ENCODE data around the gene NRG3. TPM values are rescaled to one million over a fixed set of nuclear protein-coding genes. Genes with fewer than 3 reads are reported as not detected.
A peak's percentile ranks its signal among the peaks of the same experiment; 100 is the strongest.

NRG3 gene
- total RNA-seq, 4 donors from 2014 or later, result 0.54 TPM; not detected in 3

DNA sequence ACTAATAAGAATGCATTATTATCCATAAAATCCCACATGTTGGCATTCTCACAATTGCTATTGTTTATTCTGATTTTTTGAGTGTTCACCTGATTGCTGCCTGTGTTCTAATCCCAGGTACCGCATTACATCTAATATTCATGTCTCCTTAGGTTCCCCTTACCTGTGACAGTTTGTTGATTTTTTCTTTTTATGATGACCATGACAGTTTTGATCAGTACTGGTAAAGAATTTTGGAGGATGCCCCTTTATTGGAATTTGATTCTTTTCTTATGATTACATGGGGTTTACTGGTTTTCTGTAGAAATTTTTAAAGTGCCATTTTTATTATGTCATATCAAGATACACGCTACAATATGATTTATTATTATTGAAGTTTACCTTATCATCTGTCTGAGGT is 1091.1 kb downstream of the NRG3 start:
- Histone ChIP-seq H3K9me3 (no peaks in the 10 kb centered on the region), H3K4me3 (no peak overlapping the region), H3K4me1 (no peaks in the 10 kb centered on the region), H3K27ac (no peak overlapping the region), H3K36me3 (no peaks in the 10 kb centered on the region), H3K27me3 (no peaks in the 10 kb centered on the region)
- WGBS, 2 donors (ENCODE audit: low coverage in 1 of 2), result 82 to 83% methylated on average over 2 of the region's 2 CpGs
- TF ChIP-seq EP300 (IDR thresholded peaks at IDR 0.05), result no peak
- TF ChIP-seq, protein P1, sequence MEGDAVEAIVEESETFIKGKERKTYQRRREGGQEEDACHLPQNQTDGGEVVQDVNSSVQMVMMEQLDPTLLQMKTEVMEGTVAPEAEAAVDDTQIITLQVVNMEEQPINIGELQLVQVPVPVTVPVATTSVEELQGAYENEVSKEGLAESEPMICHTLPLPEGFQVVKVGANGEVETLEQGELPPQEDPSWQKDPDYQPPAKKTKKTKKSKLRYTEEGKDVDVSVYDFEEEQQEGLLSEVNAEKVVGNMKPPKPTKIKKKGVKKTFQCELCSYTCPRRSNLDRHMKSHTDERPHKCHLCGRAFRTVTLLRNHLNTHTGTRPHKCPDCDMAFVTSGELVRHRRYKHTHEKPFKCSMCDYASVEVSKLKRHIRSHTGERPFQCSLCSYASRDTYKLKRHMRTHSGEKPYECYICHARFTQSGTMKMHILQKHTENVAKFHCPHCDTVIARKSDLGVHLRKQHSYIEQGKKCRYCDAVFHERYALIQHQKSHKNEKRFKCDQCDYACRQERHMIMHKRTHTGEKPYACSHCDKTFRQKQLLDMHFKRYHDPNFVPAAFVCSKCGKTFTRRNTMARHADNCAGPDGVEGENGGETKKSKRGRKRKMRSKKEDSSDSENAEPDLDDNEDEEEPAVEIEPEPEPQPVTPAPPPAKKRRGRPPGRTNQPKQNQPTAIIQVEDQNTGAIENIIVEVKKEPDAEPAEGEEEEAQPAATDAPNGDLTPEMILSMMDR (IDR thresholded peaks at IDR 0.05), result no peak
- no peak for TF ChIP-seq POLR2AphosphoS5 (IDR thresholded peaks at IDR 0.05)
- TF ChIP-seq POLR2A (IDR thresholded peaks at IDR 0.05), result no peak
- ATAC-seq, result no peak

DNA sequence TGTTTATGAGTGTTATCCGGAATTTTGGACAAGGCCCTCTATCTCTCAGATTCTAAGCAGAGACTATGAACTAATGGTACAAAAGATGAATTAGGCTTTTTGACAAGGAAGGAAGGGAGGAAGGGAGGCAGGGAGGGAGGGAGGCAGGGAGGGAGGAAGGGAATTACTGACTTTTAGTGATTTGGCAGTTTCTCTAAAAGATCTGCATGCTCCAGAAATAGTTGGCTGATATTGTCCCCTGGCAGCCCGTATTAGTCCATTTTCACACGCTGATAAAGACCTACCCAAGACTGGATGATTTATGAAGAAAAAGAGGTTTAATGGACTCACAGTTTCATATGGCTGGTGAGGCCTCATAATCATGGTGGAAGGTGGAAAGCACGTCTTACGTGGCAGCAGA is 1093.5 kb downstream of the NRG3 start:
- no peak for ATAC-seq
- Histone ChIP-seq H3K36me3 (no peaks in the 10 kb centered on the region), H3K27me3 (no peaks in the 10 kb centered on the region), H3K4me3 (no peak overlapping the region), H3K9me3 (no peaks in the 10 kb centered on the region), H3K27ac (no peak overlapping the region), H3K4me1 (no peaks in the 10 kb centered on the region)
- TF ChIP-seq POLR2AphosphoS5 (IDR thresholded peaks at IDR 0.05), result no peak
- TF ChIP-seq, protein P1 (IDR thresholded peaks at IDR 0.05), result no peak
- TF ChIP-seq EP300 (IDR thresholded peaks at IDR 0.05), result no peak
- no peak for TF ChIP-seq POLR2A (IDR thresholded peaks at IDR 0.05)
- WGBS, 2 donors (ENCODE audit: low coverage in 1 of 2), result 39 to 56% methylated on average over 3 to 5 of the region's 5 CpGs

DNA sequence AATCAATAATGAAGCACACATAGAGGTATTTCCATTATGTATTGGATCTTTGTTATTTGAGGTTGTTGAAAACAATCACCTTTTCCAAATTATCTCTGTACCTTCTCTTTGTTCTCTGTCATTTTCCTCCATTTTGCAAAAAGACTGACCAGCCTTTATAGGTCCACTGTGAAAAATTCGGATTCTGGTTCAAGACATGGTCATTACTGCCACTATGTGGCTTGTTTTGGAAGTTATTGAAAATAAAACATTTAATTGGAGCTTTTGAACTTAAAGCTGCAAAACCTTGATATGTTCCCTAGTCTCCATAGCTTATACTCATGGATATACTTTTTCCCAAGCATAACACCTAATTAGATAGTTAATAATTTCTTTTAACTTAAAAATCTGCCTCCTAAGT is 1094.4 kb downstream of the NRG3 start:
- Histone ChIP-seq H3K27me3 (no peaks in the 10 kb centered on the region), H3K4me1 (no peaks in the 10 kb centered on the region), H3K27ac (no peak overlapping the region), H3K4me3 (no peak overlapping the region), H3K36me3 (no peaks in the 10 kb centered on the region), H3K9me3 (no peaks in the 10 kb centered on the region)
- 19 to 22% methylated on average over 1 of the region's 1 CpG for WGBS, 2 donors (ENCODE audit: low coverage in 1 of 2)
- ATAC-seq, result no peak
- TF ChIP-seq, protein P1 (IDR thresholded peaks at IDR 0.05), result peak; percentile 9 to 51 (median 30)
- TF ChIP-seq EP300 (IDR thresholded peaks at IDR 0.05), result no peak

DNA sequence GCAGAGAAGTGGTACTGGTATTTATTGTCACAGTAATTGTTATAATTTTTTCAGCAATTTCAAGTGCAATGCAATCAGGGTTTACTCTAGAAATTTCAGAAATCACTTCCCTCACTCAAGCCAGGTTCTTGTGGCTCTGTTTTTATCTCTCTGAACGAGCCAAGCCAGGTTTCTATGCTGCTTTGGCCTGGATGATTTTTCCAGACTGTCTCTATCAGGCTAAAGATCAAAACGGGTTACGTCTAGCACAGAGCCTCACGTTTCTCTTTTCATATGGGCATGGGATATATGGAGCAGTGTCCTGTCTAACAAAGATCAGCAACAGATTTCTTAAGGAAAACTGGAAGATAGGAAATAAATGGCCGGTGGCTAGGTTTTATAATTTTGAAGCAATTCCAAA is 1105.3 kb downstream of the NRG3 start:
- Histone ChIP-seq H3K36me3 (no peaks in the 10 kb centered on the region), H3K4me1 (peaks cover 0 to 8% (median 0%) of the 10 kb centered on the region in 3 donors)
- TF ChIP-seq, protein P1 (IDR thresholded peaks at IDR 0.05), result no peak
- no peak for TF ChIP-seq POLR2AphosphoS5 (IDR thresholded peaks at IDR 0.05)
- no peak for TF ChIP-seq POLR2A (IDR thresholded peaks at IDR 0.05)
- no peak for TF ChIP-seq EP300 (IDR thresholded peaks at IDR 0.05)

DNA sequence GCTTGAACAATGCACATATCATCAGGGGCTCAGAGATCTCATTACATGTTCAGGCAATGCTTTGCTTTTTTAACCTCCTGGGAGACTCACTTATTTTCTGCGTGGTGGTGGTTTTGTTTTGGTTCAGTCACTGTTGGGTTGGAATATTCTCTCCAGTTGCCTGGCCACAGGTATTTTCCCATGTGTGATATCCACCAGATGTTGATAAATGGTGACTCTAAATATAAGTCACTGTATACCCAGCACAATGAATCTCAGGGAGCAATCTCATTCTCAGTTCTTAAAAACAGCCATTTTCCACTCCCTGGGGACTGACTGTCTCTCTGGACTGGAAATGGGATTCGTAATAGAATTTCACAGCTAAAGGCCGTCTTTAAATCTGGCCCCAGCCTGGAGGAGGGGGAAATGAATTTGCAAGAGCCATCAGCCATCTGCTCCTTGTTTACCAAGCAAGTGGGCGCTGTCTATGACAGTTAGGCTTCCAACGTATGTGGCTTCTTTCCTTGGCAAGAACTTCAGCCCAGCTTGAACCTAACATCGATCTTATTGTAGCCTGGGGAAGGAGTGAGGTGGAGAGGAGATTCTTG is 1106.2 kb downstream of the NRG3 start:
- no peak overlapping the region for H3K27ac ChIP-seq
- WGBS, 2 donors (ENCODE audit: low coverage in 1 of 2), result 70 to 85% methylated on average over 5 to 6 of the region's 6 CpGs
- no peak overlapping the region for H3K4me3 ChIP-seq
- H3K27me3 ChIP-seq, result peaks cover 11% of the 10 kb centered on the region
- ATAC-seq, result no peak
- H3K36me3 ChIP-seq, result no peaks in the 10 kb centered on the region
- TF ChIP-seq EP300 (IDR thresholded peaks at IDR 0.05) (no peak), POLR2A (IDR thresholded peaks at IDR 0.05) (no peak), POLR2AphosphoS5 (IDR thresholded peaks at IDR 0.05) (no peak)
- TF ChIP-seq, protein P1 (IDR thresholded peaks at IDR 0.05), result no peak
- H3K4me1 ChIP-seq, result peaks cover 0 to 8% (median 0%) of the 10 kb centered on the region in 3 donors
- no peaks in the 10 kb centered on the region for H3K9me3 ChIP-seq

More for the DNA sequence above, 1105.3 kb downstream of the NRG3 start:
- no peak for ATAC-seq
- Histone ChIP-seq H3K4me3 (no peak overlapping the region), H3K27ac (no peak overlapping the region), H3K9me3 (no peaks in the 10 kb centered on the region), H3K27me3 (peaks cover 13% of the 10 kb centered on the region)
- 43 to 76% methylated on average over 5 of the region's 5 CpGs for WGBS, 2 donors (ENCODE audit: low coverage in 1 of 2)

Measured in gastroesophageal sphincter (tissue), 4 donors.